GM12872 (cell line): Measurements from ENCODE around the gene SDK1.

ENCODE experiments used
- TF ChIP-seq, protein P1 (sequence below): IDR thresholded peaks from 3 replicates; pipeline ENCODE4 v1.5.1; 2011; ENCODE audit warnings: low read depth, mild to moderate bottlenecking, low read length, moderate library complexity; ENCODE audit not compliant: insufficient read depth

The SDK1 gene

DNA sequence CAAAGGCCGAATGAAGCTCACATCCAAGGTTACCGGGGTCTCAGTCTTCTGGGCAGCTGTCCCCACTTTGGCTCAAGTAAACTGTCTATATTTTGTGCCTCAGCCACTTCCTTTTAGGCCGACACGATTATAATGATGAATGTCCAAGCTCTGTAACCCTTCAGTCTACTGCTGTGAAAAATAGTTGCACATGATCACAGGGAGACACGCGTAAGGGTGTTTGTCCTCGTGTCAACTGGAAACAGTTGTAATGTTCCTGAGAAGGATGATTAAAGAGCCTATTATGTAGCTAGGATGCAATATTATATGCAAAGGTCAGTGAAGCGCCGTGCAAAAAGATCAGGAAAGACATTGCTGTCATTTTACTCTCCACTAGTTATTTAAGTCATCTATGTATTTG lies 559.9 kb downstream of the SDK1 start:
- TF ChIP-seq, protein P1, sequence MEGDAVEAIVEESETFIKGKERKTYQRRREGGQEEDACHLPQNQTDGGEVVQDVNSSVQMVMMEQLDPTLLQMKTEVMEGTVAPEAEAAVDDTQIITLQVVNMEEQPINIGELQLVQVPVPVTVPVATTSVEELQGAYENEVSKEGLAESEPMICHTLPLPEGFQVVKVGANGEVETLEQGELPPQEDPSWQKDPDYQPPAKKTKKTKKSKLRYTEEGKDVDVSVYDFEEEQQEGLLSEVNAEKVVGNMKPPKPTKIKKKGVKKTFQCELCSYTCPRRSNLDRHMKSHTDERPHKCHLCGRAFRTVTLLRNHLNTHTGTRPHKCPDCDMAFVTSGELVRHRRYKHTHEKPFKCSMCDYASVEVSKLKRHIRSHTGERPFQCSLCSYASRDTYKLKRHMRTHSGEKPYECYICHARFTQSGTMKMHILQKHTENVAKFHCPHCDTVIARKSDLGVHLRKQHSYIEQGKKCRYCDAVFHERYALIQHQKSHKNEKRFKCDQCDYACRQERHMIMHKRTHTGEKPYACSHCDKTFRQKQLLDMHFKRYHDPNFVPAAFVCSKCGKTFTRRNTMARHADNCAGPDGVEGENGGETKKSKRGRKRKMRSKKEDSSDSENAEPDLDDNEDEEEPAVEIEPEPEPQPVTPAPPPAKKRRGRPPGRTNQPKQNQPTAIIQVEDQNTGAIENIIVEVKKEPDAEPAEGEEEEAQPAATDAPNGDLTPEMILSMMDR, result no peak

DNA sequence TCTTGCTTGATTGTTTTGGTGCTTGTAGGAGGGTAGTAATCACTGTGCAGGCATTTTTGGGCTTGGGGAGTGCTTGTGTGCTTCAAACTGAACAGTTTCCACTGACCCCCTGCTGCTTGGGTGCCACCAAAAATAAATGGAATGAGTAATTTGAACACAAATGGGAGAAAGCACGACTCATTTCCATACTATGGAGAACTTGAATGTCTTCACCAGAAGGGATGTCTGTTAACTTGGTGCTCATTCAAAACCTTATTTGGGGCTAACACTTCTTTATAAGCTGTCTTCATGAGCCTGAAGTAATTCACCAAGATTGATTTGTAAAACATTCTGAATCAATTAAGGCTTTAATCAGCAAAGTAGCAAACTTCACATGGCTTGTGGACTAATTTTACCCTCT lies 560.3 kb downstream of the SDK1 start:
- TF ChIP-seq, protein P1, result no peak

DNA sequence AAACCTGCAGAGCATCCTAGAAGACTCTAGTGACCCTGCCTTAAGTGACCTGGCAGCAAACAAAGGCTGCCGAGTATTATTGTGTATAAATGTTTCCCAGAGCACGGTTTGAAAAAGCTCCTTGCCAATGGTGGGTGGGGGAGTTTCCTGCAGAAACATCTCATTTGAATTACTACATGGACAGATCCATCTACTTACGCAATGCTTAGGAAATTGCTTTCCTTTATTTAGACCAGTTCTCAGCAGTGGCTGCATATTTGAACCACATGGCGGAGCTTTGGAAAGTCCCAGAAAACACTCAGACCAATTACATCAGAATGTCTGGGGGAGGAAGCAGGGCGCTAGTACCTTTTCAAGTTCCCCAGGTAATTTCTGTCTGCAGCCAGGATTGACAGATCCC lies 560.9 kb downstream of the SDK1 start:
- TF ChIP-seq, protein P1, result no peak

DNA sequence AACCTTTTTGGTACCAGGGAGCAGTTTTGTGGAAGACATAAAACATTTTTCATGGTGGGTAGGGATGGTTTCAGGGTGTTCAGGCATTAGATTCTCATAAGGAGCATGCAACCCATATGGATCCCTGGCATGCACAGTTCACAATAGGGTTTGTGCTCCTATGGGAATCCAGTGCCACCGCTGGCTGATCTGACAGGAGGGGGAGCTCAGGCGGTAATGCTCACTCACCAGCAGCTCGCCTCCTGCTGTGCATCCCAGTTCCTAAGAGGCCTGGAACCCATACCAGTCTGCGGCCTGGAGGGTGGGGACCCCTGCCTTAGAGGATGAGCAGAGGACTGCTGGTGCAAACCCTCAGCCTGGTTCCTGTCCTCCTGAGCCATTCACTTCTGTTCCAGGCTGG lies 561.7 kb downstream of the SDK1 start:
- TF ChIP-seq, protein P1, result no peak

DNA sequence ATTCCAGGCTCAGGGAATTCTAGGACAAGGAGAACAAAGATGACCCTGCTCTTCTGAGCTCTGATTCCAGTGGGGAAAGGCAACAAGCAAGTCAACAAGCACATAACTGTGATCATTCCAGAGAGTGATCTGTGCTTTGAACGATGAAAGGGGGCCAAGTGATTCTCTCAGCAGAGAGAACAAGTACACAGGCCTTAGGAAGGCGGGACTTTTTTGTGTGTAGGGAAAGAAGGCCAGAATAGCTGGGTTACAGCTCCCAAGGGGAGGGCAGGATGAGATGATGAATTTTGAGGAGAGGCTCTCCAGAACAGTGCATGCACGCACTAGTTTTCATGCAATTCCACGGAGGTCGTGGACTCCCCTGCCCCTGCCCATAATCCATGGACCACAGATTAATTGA lies 565.2 kb downstream of the SDK1 start:
- TF ChIP-seq, protein P1, result no peak

DNA sequence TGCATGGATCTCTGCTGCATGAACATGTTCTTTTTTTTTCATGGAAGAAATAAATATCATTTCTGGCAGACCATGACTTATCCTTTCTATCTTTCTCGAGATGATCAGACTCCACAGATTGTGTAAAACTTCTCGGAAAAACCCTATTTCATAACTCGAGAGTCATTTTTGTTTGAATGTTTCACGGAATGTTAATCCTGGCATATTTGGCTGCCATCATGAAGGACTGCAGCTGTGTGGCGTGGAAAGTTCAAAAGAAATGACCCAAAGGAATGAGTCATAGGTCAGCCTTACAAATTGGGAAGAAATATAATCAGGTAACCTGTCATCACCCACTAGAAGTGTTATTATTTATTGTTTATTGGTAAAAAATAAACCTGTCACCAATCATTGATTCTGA lies 566.8 kb downstream of the SDK1 start:
- TF ChIP-seq, protein P1, result no peak

DNA sequence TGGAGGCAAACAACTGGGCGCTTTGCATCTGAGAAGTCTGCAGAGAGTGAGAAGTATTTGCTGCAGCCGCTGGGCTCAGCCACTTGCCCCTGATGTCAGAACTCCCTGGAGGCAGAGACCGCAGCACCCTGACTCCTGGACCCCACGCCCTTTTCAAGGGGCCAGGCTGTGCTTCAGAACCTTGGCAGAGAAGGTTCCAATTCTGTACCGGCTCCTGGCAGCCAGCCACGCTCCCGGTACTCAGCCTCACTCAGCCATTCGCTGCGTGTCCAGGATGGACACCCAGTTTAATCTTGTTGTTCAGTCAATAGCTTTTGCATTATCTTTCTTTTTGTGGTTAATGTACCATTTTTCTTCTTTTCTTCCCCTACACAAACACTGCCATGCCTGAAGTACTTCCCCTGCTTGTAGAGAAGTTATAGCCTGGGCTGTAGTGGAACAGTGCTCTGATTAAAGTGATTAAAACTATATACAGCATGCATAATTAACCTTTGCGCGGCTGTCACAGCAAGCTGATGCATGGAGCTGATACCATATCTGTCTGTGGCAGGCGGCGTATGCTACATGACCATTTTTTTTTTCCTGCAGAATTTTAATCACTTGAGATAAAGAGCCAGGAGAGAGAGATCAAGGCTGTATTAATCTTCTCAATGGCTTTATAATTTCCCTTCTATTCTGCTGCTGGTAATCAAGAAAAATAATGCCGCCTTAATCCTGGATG lies 578.5 kb downstream of the SDK1 start:
- TF ChIP-seq, protein P1, result no peak
